A673 (cell line): ENCODE measurements around the gene BAIAP2L1.

Experiments used
- CTCF ChIP-seq: fragments of 300-800, 200-600 bp; sonication (generic); conservative IDR thresholded peaks from 2 replicates; pipeline ENCODE4 v1.5.1; 2017; ENCODE audit warnings: low read depth, mild to moderate bottlenecking, antibody characterized with exemption, low read length, moderate library complexity, mixed read lengths
- EZH2 ChIP-seq: fragments of 200-600 bp; sonication (generic); IDR thresholded peaks from 2 replicates; pipeline ENCODE4 v1.6.1; 2017; ENCODE audit warnings: borderline replicate concordance, low read depth, mild to moderate bottlenecking, mixed read lengths, antibody characterized with exemption, low read length; ENCODE audit not compliant: poor library complexity, severe bottlenecking

- TF ChIP-seq CTCF (no peak), EZH2 (no peak)
These were observed 100.1 kb downstream of the BAIAP2L1 start for GRCh38 chr7:98300595-98301372.
